CD4-positive, alpha-beta T cell treated with Interleukin-6 at 100 ng/mL for 8 hours (primary cell): ENCODE data around the gene WDR54.

Source experiments
- DNase-seq: peaks from one replicate; pipeline ENCODE4 v3.0.0-alpha.2; 2020; ENCODE audit warnings: mixed read lengths, low spot score

Gene WDR54

GRCh38 chr2:74421221-74421870 lies at the start of gene WDR54, which contains the start of gene C2orf81:
TSS of gene WDR54 (plus strand) at chr2:74421730. CDS start at chr2:74422154, 424 bp downstream.
TSS of gene C2orf81 (minus strand) at chr2:74421619. CDS start at chr2:74421560, 59 bp downstream.
- peak; percentile 94 for DNase-seq

- no peak for DNase-seq
Measured at GRCh38 chr2:74372674-74373073, 48.9 kb upstream of the WDR54 start.

- DNase-seq, result no peak
Measured at GRCh38 chr2:74373221-74373676, 48.3 kb upstream of the WDR54 start.

GRCh38 chr2:74373985-74374384 lies 47.5 kb upstream of the WDR54 start:
- DNase-seq, result no peak

- no peak for DNase-seq
Measured at GRCh38 chr2:74374509-74375205, 46.9 kb upstream of the WDR54 start.

- no peak for DNase-seq
Measured at GRCh38 chr2:74375838-74376237, 45.7 kb upstream of the WDR54 start.

- no peak for DNase-seq
Measured at GRCh38 chr2:74378007-74378406, 43.5 kb upstream of the WDR54 start.

- no peak for DNase-seq
Measured at GRCh38 chr2:74379851-74380789, 41.4 kb upstream of the WDR54 start, which contains the start of gene DCTN1. TSS of gene DCTN1 (minus strand) at chr2:74380311. CDS start at chr2:74380037, 274 bp downstream.

- no peak for DNase-seq
Measured at GRCh38 chr2:74381751-74382150, 39.8 kb upstream of the WDR54 start.

- DNase-seq, result no peak
Measured at GRCh38 chr2:74383254-74383653, 38.3 kb upstream of the WDR54 start.

- no peak for DNase-seq
Measured at GRCh38 chr2:74384051-74384450, 37.5 kb upstream of the WDR54 start.

GRCh38 chr2:74385396-74385795 lies 36.1 kb upstream of the WDR54 start:
- DNase-seq, result no peak

GRCh38 chr2:74387346-74387745 lies 34.2 kb upstream of the WDR54 start:
- no peak for DNase-seq

- DNase-seq, result no peak
Measured at GRCh38 chr2:74390606-74391005, 30.9 kb upstream of the WDR54 start.

GRCh38 chr2:74391209-74391579 lies 30.3 kb upstream of the WDR54 start:
- DNase-seq, result no peak

- DNase-seq, result peak; percentile 94
Measured at GRCh38 chr2:74391580-74392448, 29.7 kb upstream of the WDR54 start.

- DNase-seq, result no peak
Measured at GRCh38 chr2:74392449-74392743, 29.1 kb upstream of the WDR54 start.

GRCh38 chr2:74393525-74393924 lies 28.0 kb upstream of the WDR54 start:
- DNase-seq, result no peak

GRCh38 chr2:74396149-74396548 lies 25.4 kb upstream of the WDR54 start:
- DNase-seq, result no peak

- DNase-seq, result peak; percentile 18
Measured at GRCh38 chr2:74399785-74400184, 21.7 kb upstream of the WDR54 start.

- no peak for DNase-seq
Measured at GRCh38 chr2:74401891-74402290, 19.6 kb upstream of the WDR54 start.

- DNase-seq, result no peak
Measured at GRCh38 chr2:74406035-74406434, 15.5 kb upstream of the WDR54 start.
